K562 (cell line): ENCODE results near the gene MPG. TPM values are rescaled to one million over a fixed set of nuclear protein-coding genes. Genes with fewer than 3 reads are reported as not detected.
A peak's percentile ranks its signal among the peaks of the same experiment; 100 is the strongest.

Experiments used
- CTCFL ChIP-seq: IDR thresholded peaks from 2 replicates; pipeline ENCODE4 v1.6.1; 2011; ENCODE audit warnings: borderline replicate concordance, low read depth, mild to moderate bottlenecking, moderate library complexity, low read length; ENCODE audit not compliant: insufficient read depth, poor library complexity, severe bottlenecking
- KLF1 ChIP-seq: fragments of 450-650 bp; IDR thresholded peaks from 2 replicates; pipeline ENCODE4 v1.6.1; 2016; ENCODE audit warnings: missing genetic modification characterization, missing compliant biosample characterization
- PREB ChIP-seq: sonication (generic); formaldehyde crosslinking; IDR thresholded peaks from 2 replicates; pipeline ENCODE4 v1.8.1; 2023; ENCODE audit warnings: mild to moderate bottlenecking, missing genetic modification reagents
- RAD21 ChIP-seq, 2 experiments: fragments of 250-450 bp in 1 of 2; fragments of 450-650 bp in 1 of 2; sonication (Bioruptor Pico) in 1 of 2; formaldehyde crosslinking in 1 of 2; IDR thresholded peaks in 1 of 2; conservative IDR thresholded peaks in 1 of 2; 2 replicates each; pipeline versions ENCODE4 v1.4.0 to v1.8.0; 2020 to 2022; ENCODE audit warnings: mild to moderate bottlenecking in 2 of 2, moderate library complexity in 1 of 2
- SAFB2 ChIP-seq: fragments of 200-400 bp; formaldehyde crosslinking; IDR thresholded peaks from 2 replicates; pipeline ENCODE4 v1.6.1; 2018; ENCODE audit warnings: borderline replicate concordance, low read length, low read depth, moderate library complexity; ENCODE audit not compliant: severe bottlenecking
- TCFL5 ChIP-seq: fragments of 250-450 bp; sonication (Bioruptor Pico); conservative IDR thresholded peaks from 2 replicates; pipeline ENCODE4 v1.6.1; 2021; ENCODE audit warnings: mild to moderate bottlenecking, moderate library complexity, matching md5 sums
- TRIM24 ChIP-seq, 2 experiments: fragments of 450-650 bp; IDR thresholded peaks; 2 replicates each; pipeline ENCODE4 v1.6.1; 2016
- WHSC1 ChIP-seq: IDR thresholded peaks from one replicate; pipeline ENCODE4 v1.6.1; 2012; ENCODE audit warnings: low read length, control low read depth, inconsistent platforms
- ZNF232 ChIP-seq: sonication (generic); formaldehyde crosslinking; IDR thresholded peaks from 2 replicates; pipeline ENCODE4 v1.8.0; 2022; ENCODE audit warnings: mild to moderate bottlenecking, missing genetic modification reagents
- ZNF551 ChIP-seq: fragments of 250-450 bp; sonication (Bioruptor Pico); IDR thresholded peaks from 2 replicates; pipeline ENCODE4 v1.5.0; 2021; ENCODE audit warnings: mild to moderate bottlenecking, moderate library complexity
- ZNF696 ChIP-seq: fragments of 250-450 bp; sonication (Bioruptor Pico); conservative IDR thresholded peaks from 2 replicates; pipeline ENCODE4 v1.4.0; 2020; ENCODE audit warnings: mild to moderate bottlenecking, moderate library complexity
- polyA plus RNA-seq, 8 experiments: library from polyadenylated mRNA; depleted of rRNA in 4 of 8; stranded (reverse) in 5 of 8; unstranded in 3 of 8; fragments of >200 nt; fragmentation: Nextera tagmentation in 2 of 8; fragmentation: Illumina TruSeq in 1 of 8; extraction: Ambion mirVana in 2 of 8; extraction: Trizol in 1 of 8; gene quantifications; 2 replicates each; pipeline versions ENCODE4 v1.2.1 to v1.2.3, GENCODE V29; 2011 to 2014; ENCODE audit warnings: inconsistent platforms in 1 of 8, missing spikeins in 1 of 8
- total RNA-seq, 7 experiments: library from RNA; depleted of rRNA in 6 of 7; stranded (reverse); fragments of >200 nt in 6 of 7; fragmentation: Illumina TruSeq in 2 of 7; extraction: Trizol in 2 of 7; gene quantifications; 2 replicates each; pipeline versions ENCODE4 v1.2.1 to v1.2.3, GENCODE V29; 2011 to 2021; ENCODE audit warnings: low replicate concordance in 1 of 7

Gene MPG
- total and polyA plus RNA-seq, 9 of the 15 experiments (the other 6 are each of a cell fraction or from before 2014, with no cell fraction given): 0.42 to 226 (median 36.2) TPM

GRCh38 chr16:72561-73548 is 5.2 kb upstream of the MPG start, which contains the start of gene RHBDF1 (continued):
- TF ChIP-seq RAD21 (CRISPR knock-in tag; conservative IDR thresholded peaks at IDR 0.05 in 1 of 2, IDR thresholded peaks at IDR 0.05 in 1 of 2) (no peak), KLF1 (tag) (0 out of 2 replicates have a peak, but pooled peaks have one; percentile 54), TCFL5 (no peak), PREB (CRISPR knock-in tag) (no peak), TRIM24 (IDR thresholded peaks at IDR 0.05) (peak in 1 of 2 experiments; percentile 34; a peak in 1 of 4 replicates), SAFB2 (no peak), ZNF551 (CRISPR knock-in tag) (no peak), ZNF696 (CRISPR knock-in tag) (no peak), WHSC1 (no peak), ZNF232 (CRISPR knock-in tag) (no peak), CTCFL (no peak)
